Spleen (tissue), 7 donors: ENCODE measurements around the gene ZNF277.

ENCODE experiments used
- CTCF ChIP-seq, 11 experiments: fragments of 200-600 bp in 7 of 11; fragments of 450-650 bp in 4 of 11; sonication (generic) in 4 of 11; IDR thresholded peaks in 8 of 11; conservative IDR thresholded peaks in 3 of 11; 1 replicate in 7 of 11; 2 replicates in 4 of 11; pipeline versions ENCODE4 v1.4.0 to v1.8.0; 2016 to 2021; ENCODE audit warnings: antibody characterized with exemption in 11 of 11, inconsistent platforms in 4 of 11, mild to moderate bottlenecking in 1 of 11
- POLR2A ChIP-seq, 3 donors: fragments of 450-650 bp; IDR thresholded peaks; one replicate each; pipeline ENCODE4 v1.5.1; 2017; ENCODE audit warnings: antibody characterized with exemption in 3 of 3, mild to moderate bottlenecking in 1 of 3
- POLR2AphosphoS5 ChIP-seq, 3 donors: sonication (generic); formaldehyde crosslinking; IDR thresholded peaks; one replicate each; pipeline ENCODE4 v1.5.1; 2017; ENCODE audit warnings: antibody characterized with exemption in 3 of 3
- donor health status: DM: no; HTN: no; CAD: no; lungs with moderate emphysema.
- donor health status: DM: no; HTN: no; CAD: no.
- donor health status: DM: no; HTN: no; CAD: no.

- TF ChIP-seq CTCF (IDR thresholded peaks at IDR 0.05 in 8 of 11, conservative IDR thresholded peaks at IDR 0.05 in 3 of 11), result no peak
- no peak for TF ChIP-seq POLR2AphosphoS5 (IDR thresholded peaks at IDR 0.05)
- no peak for TF ChIP-seq POLR2A (IDR thresholded peaks at IDR 0.05)
Observed at GRCh38 chr7:112364388-112364787, 157.9 kb downstream of the ZNF277 start.
